Spleen (tissue), 11 donors: Measurements from ENCODE around the gene ECI1. TPM values are rescaled to one million over a fixed set of nuclear protein-coding genes. Genes with fewer than 3 reads are reported as not detected.
A peak's percentile ranks its signal among the peaks of the same experiment; 100 is the strongest.
"Not testable (repeated sequence)": the region's sequence is repeated elsewhere in the genome, so short reads cannot be mapped to it uniquely, and the experiment has no call there.

Experiments
- DNase-seq: peaks from one replicate; pipeline ENCODE4 v3.0.0-alpha.2; 2020
- H3K27ac ChIP-seq, 8 donors: fragments of 200-600 bp; sonication (generic) in 7 of 8; 1 replicate in 4 of 8; 2 replicates in 4 of 8; pipeline versions ENCODE4 v1.5.0 to v1.8.0; 2016 to 2021; ENCODE audit warnings: inconsistent platforms in 4 of 8, mild to moderate bottlenecking in 4 of 8, moderate library complexity in 1 of 8
- H3K27me3 ChIP-seq, 7 donors: fragments of 200-600 bp; sonication (generic) in 6 of 7; replicated peaks in 1 of 7; 1 replicate in 4 of 7; 2 replicates in 3 of 7; pipeline versions ENCODE4 v1.5.0 to v1.8.0; 2016 to 2021; ENCODE audit warnings: inconsistent platforms in 3 of 7, mild to moderate bottlenecking in 1 of 7
- H3K36me3 ChIP-seq, 6 donors: fragments of 200-600 bp; sonication (generic) in 5 of 6; 1 replicate in 4 of 6; 2 replicates in 2 of 6; pipeline versions ENCODE4 v1.5.0 to v1.8.0; 2016 to 2021; ENCODE audit warnings: inconsistent platforms in 2 of 6
- H3K4me1 ChIP-seq, 6 donors: fragments of 200-600 bp; sonication (generic) in 5 of 6; 1 replicate in 3 of 6; 2 replicates in 3 of 6; pipeline versions ENCODE4 v1.5.0 to v1.8.0; 2016 to 2021; ENCODE audit warnings: inconsistent platforms in 3 of 6
- H3K4me3 ChIP-seq, 8 donors: fragments of 200-600 bp; sonication (generic) in 7 of 8; 1 replicate in 4 of 8; 2 replicates in 4 of 8; pipeline versions ENCODE4 v1.5.0 to v1.8.0; 2016 to 2021; ENCODE audit warnings: inconsistent platforms in 4 of 8, mild to moderate bottlenecking in 4 of 8, moderate library complexity in 2 of 8
- H3K9me3 ChIP-seq, 8 donors: fragments of 200-600 bp; sonication (generic) in 7 of 8; 1 replicate in 4 of 8; 2 replicates in 4 of 8; pipeline versions ENCODE4 v1.5.0 to v1.8.0; 2016 to 2021; ENCODE audit warnings: inconsistent platforms in 4 of 8
- POLR2A ChIP-seq, 3 donors: fragments of 450-650 bp; IDR thresholded peaks; one replicate each; pipeline ENCODE4 v1.5.1; 2017; ENCODE audit warnings: antibody characterized with exemption in 3 of 3, mild to moderate bottlenecking in 1 of 3
- POLR2AphosphoS5 ChIP-seq, 3 donors: sonication (generic); formaldehyde crosslinking; IDR thresholded peaks; one replicate each; pipeline ENCODE4 v1.5.1; 2017; ENCODE audit warnings: antibody characterized with exemption in 3 of 3
- WGBS, 5 donors: extraction: QIAGEN DNeasy Blood & Tissue Kit in 3 of 5; methylation state at CpG; one replicate each; pipeline versions ENCODE4 v1.1.5 to v1.1.7; 2013 to 2018; 5-methylcytosine and 5-hydroxymethylcytosine counted together
- intact Hi-C: fragments of 100-400 bp; cut with DNase I; formaldehyde crosslinking; loops from one replicate; pipeline ENCODE4 v1.15.0; 2023; ENCODE audit warnings: low total_unique reads
- polyA plus RNA-seq, 3 donors: library from polyadenylated mRNA; stranded (reverse); fragments of 200-250 nt; gene quantifications; one replicate each; pipeline ENCODE4 v1.2.1, GENCODE V29; 2013
- total RNA-seq, 7 donors: library from RNA; depleted of rRNA in 3 of 7; stranded (reverse); fragments of >200 nt in 3 of 7; fragmentation: NEBNext Ultra II Directional in 4 of 7; extraction: Animal tissue kit (Norgen Biotek cat#: 25700) in 4 of 7; gene quantifications; one replicate each; pipeline versions ENCODE4 v1.1.0 to v1.2.1, GENCODE V29; 2016 to 2021
- TF ChIP-seq, protein P1 (sequence below), 11 experiments: fragments of 200-600 bp in 7 of 11; fragments of 450-650 bp in 4 of 11; sonication (generic) in 4 of 11; IDR thresholded peaks in 8 of 11; conservative IDR thresholded peaks in 3 of 11; 1 replicate in 7 of 11; 2 replicates in 4 of 11; pipeline versions ENCODE4 v1.4.0 to v1.8.0; 2016 to 2021; ENCODE audit warnings: antibody characterized with exemption in 11 of 11, inconsistent platforms in 4 of 11, mild to moderate bottlenecking in 1 of 11
- donor health status: healthy with polysubstance abuse.
- donor health status: DM: no; HTN: no; CAD: no; lungs with moderate emphysema.
- donor health status: DM: no; HTN: no; CAD: no.
- donor health status: Bipolar disorder and iron deficiency.
- donor health status: healthy.
- donor health status: DM: no; HTN: no; CAD: no.
- donor health status: DM: yes; HTN: yes; CAD: no.

Gene ECI1
- total and polyA plus RNA-seq, 10 donors, result 20.6 to 54.8 (median 34.0) TPM

DNA sequence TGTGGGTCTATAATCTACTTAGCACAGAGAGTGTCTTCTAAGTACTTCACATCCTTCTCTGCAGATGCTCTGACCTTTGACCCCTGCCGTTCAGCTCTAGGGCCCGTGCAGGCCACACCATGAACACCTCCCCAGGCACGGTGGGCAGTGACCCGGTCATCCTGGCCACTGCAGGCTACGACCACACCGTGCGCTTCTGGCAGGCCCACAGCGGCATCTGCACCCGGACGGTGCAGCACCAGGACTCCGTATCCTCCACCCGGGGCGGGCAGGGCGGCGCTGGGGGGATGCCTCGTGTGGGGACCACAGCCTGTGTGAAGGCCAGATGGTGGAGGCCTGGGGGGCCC, 45.4 kb downstream of the ECI1 start:
- Histone ChIP-seq H3K9me3 (no peaks in the 10 kb centered on the region), H3K36me3 (peaks cover 0 to 43% (median 33%) of the 10 kb centered on the region in 6 donors), H3K4me3 (peak overlapping the region; percentile 56 to 82 (median 64)), H3K27me3 (no peaks in the 10 kb centered on the region), H3K4me1 (peaks cover 12 to 49% (median 32%) of the 10 kb centered on the region in 6 donors), H3K27ac (peak overlapping the region; percentile 93 to 99 (median 98))
- peak; percentile 91 for DNase-seq
- 14 to 23% (median 15%) methylated on average over 7 to 16 of the region's 16 CpGs for WGBS, 5 donors
- intact Hi-C loops, result no loop called here
- TF ChIP-seq, protein P1, sequence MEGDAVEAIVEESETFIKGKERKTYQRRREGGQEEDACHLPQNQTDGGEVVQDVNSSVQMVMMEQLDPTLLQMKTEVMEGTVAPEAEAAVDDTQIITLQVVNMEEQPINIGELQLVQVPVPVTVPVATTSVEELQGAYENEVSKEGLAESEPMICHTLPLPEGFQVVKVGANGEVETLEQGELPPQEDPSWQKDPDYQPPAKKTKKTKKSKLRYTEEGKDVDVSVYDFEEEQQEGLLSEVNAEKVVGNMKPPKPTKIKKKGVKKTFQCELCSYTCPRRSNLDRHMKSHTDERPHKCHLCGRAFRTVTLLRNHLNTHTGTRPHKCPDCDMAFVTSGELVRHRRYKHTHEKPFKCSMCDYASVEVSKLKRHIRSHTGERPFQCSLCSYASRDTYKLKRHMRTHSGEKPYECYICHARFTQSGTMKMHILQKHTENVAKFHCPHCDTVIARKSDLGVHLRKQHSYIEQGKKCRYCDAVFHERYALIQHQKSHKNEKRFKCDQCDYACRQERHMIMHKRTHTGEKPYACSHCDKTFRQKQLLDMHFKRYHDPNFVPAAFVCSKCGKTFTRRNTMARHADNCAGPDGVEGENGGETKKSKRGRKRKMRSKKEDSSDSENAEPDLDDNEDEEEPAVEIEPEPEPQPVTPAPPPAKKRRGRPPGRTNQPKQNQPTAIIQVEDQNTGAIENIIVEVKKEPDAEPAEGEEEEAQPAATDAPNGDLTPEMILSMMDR (IDR thresholded peaks at IDR 0.05 in 8 of 11, conservative IDR thresholded peaks at IDR 0.05 in 3 of 11), result peak in 1 of 11 experiments; percentile 3
- no peak for TF ChIP-seq POLR2A (IDR thresholded peaks at IDR 0.05)

DNA sequence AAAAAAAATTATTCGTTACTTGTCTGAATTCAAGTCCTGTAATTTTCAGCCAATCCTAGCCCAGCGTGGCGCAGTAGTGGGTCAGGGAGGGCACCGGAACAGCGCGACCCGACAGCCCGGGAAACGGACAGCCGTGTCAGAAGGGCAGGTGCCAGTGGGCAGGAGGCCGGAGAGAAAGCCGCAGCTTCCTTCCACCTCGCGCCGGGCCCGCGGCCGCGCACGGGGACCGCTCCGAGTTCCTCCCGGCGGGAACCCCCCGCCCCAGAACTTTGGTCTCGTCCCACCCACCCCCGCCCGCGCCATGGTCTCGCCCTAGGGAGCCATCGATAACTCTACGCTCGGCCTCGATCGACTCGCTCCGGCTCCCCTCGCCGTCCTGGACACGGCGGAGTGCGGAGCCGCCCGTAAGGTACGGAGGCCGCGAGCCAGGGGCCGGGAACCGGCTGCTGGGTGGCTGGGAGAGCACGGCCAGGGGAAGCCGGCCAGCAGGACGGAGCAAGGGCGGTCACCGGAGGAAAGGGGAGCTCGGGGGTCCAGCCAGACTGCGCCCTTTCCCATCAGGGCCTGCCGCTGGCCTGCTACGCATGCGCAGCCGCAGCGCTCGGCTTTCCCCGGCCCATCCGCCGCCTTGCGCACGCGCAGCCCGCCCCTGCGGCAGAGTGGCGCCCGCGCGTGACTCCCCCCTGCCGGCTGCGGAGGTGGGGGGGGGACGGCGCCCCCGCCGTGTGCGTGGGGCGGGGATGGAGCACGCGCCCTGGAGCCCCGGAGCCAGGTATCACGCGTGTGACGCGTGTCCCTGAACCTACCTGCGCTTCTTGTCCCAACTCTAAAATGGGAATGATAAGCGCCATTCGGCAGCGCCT, 46.1 kb downstream of the ECI1 start, which contains the start of gene MLST8:
MLST8 (plus strand) TSS at position 351 of the 863 bp plus-strand sequence. CDS start 632 bp downstream, outside the sequence.
- TF ChIP-seq POLR2AphosphoS5 (IDR thresholded peaks at IDR 0.05) (peak; percentile 93 to 98 (median 95)), POLR2A (IDR thresholded peaks at IDR 0.05) (peak; percentile 61 to 73 (median 62))
- TF ChIP-seq, protein P1 (IDR thresholded peaks at IDR 0.05 in 8 of 11, conservative IDR thresholded peaks at IDR 0.05 in 3 of 11), result peak in 5 of 11 experiments; percentile 8 to 56 (median 45)
- peak within 1 kb of the TSS; percentile 93 to 99 (median 98) for H3K27ac ChIP-seq
- H3K27me3 ChIP-seq, result no peaks in the 10 kb centered on the region
- H3K4me1 ChIP-seq, result peaks cover 12 to 44% (median 32%) of the 10 kb centered on the region in 6 donors
- H3K4me3 ChIP-seq, result peak within 1 kb of the TSS; percentile 56 to 82 (median 64)
- peaks cover 0 to 39% (median 33%) of the 10 kb centered on the region in 6 donors for H3K36me3 ChIP-seq
- intact Hi-C loops, result no loop called here
- H3K9me3 ChIP-seq, result no peaks in the 10 kb centered on the region
- WGBS, 5 donors, result 0% methylated on average over 21 to 93 of the region's 93 CpGs
- peak; percentile 97 for DNase-seq

DNA sequence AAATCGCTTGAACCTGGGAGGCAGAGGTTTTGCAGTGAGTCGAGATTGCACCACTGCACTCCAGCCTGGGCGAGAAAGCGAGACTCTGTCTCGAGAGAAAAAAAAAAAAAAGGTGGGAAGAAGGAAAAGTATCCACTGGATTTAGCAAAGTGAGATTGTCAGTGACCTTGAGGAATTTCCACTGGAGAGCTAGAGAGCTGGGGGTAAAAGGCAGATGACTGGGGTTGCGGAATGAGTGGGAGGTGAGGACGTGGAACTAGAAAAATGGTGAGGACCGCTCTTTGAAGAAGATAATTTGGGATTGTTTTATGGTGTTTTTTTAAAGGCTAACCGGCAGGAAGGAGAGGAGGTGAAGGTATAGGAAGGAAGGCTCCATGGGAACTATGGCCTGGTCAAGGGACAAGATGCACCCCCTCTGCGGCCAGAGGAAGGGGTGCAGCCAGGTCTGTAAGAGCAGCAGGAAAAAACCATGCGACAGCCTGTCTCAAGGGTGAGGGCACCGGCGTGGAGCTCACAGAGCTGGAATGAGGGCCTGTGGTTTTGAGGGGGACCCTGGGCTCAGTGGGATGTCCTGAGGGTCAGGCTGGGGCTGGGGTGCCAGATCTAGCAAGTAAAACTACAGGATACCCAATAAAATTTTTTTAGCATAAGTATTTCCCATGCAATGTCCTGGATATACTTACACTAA, 46.8 kb downstream of the ECI1 start:
- H3K4me1 ChIP-seq, result peaks cover 12 to 39% (median 32%) of the 10 kb centered on the region in 6 donors
- TF ChIP-seq POLR2A (IDR thresholded peaks at IDR 0.05), result no peak
- TF ChIP-seq, protein P1 (IDR thresholded peaks at IDR 0.05 in 8 of 11, conservative IDR thresholded peaks at IDR 0.05 in 3 of 11), result no peak
- no peak for TF ChIP-seq POLR2AphosphoS5 (IDR thresholded peaks at IDR 0.05)
- no peaks in the 10 kb centered on the region for H3K9me3 ChIP-seq
- whole genome bisulfite sequencing, 5 donors, result 76 to 81% (median 78%) methylated on average over 13 of the region's 13 CpGs
- intact Hi-C loops, result no loop called here
- H3K4me3 ChIP-seq, result peak overlapping the region; percentile 56 to 82 (median 64)
- peaks cover 0 to 7% (median 0%) of the 10 kb centered on the region in 7 donors for H3K27me3 ChIP-seq
- H3K27ac ChIP-seq, result peak overlapping the region; percentile 93 to 99 (median 98)
- no peak for DNase-seq
- peaks cover 0 to 31% (median 28%) of the 10 kb centered on the region in 6 donors for H3K36me3 ChIP-seq

DNA sequence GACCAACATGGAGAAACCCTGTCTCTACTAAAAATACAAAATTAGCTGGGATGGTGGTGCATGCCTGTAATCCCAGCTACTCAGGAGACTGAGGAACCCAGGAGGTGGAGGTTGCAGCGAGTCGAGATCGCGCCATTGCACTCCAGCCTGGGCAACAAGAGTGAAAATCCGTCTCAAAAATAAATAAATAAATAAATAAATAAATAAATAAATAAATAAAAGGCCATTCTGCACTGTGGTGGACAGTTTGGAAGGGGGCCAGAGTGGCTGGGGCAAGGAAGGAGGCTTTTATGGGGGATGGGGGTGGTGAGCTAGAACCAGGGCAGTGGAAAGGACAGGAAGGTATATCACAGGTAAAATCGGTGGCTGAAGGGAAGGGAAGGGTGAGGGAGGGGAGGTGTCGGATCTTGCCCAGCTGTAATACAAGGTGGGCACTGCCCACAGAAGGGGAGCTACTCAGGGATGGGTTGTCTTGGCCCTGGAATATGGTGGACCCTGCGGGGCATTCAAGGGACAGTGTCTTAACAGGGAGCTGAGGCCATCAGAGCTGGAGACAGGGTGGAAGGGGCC, 48.2 kb downstream of the ECI1 start:
- H3K4me3 ChIP-seq, H3K27ac ChIP-seq, H3K9me3 ChIP-seq, intact Hi-C loops, DNase-seq: not testable (repeated sequence)
- Histone ChIP-seq H3K4me1 (peaks cover 12 to 37% (median 32%) of the 10 kb centered on the region in 6 donors), H3K27me3 (peaks cover 0 to 20% (median 4%) of the 10 kb centered on the region in 7 donors), H3K36me3 (peaks cover 0 to 18% (median 15%) of the 10 kb centered on the region in 6 donors)
- WGBS, 5 donors, result 92 to 97% (median 94%) methylated on average over 8 of the region's 8 CpGs
